ENCODE measurements around the gene PLSCR2.
A peak's percentile ranks its signal among the peaks of the same experiment; 100 is the strongest.

PLSCR2 gene

GRCh38 chr3:146395164-146395563 lies 74.2 kb downstream of the PLSCR2 start:
- H3K4me2 ChIP-seq (ENCODE audit: low read length): no peak overlapping the region
- TF ChIP-seq EZH2phosphoT487 (IDR thresholded peaks at IDR 0.05; ENCODE audit: low read depth): no peak
- no peak for TF ChIP-seq CTCF (IDR thresholded peaks at IDR 0.05; ENCODE audit: low read depth, low read length)
- H3K79me2 ChIP-seq (ENCODE audit: low read length): no peaks in the 10 kb centered on the region
- no peak overlapping the region for H3K27ac ChIP-seq (ENCODE audit: low read length)
- peaks cover 8% of the 10 kb centered on the region for H3K4me1 ChIP-seq (ENCODE audit: low read length)
- no peak overlapping the region for H3K4me3 ChIP-seq (ENCODE audit: low read length)
- H3K36me3 ChIP-seq (replicated peaks; ENCODE audit: low read depth, low read length): no peaks in the 10 kb centered on the region
- H2AFZ ChIP-seq (ENCODE audit: low read depth, low read length): no peak overlapping the region
- no peaks in the 10 kb centered on the region for H4K20me1 ChIP-seq (ENCODE audit: insufficient read depth, low read length)
- H3K9ac ChIP-seq (ENCODE audit: low read length): no peak overlapping the region
- H3K27me3 ChIP-seq (ENCODE audit: low read depth, low read length): no peaks in the 10 kb centered on the region
- no peaks in the 10 kb centered on the region for H3K9me3 ChIP-seq (ENCODE audit: insufficient read depth, low read length)

- Histone ChIP-seq H3K4me2 (ENCODE audit: low read length) (no peak overlapping the region), H2AFZ (ENCODE audit: low read depth, low read length) (no peak overlapping the region), H3K4me3 (ENCODE audit: low read length) (no peak overlapping the region), H3K9me3 (ENCODE audit: insufficient read depth, low read length) (no peaks in the 10 kb centered on the region), H3K27me3 (ENCODE audit: low read depth, low read length) (no peaks in the 10 kb centered on the region), H3K4me1 (ENCODE audit: low read length) (peaks cover 28% of the 10 kb centered on the region), H3K79me2 (ENCODE audit: low read length) (no peaks in the 10 kb centered on the region), H4K20me1 (ENCODE audit: insufficient read depth, low read length) (no peaks in the 10 kb centered on the region), H3K36me3 (replicated peaks; ENCODE audit: low read depth, low read length) (no peaks in the 10 kb centered on the region), H3K27ac (ENCODE audit: low read length) (no peak overlapping the region), H3K9ac (ENCODE audit: low read length) (no peak overlapping the region)
- no peak for TF ChIP-seq EZH2phosphoT487 (IDR thresholded peaks at IDR 0.05; ENCODE audit: low read depth)
- no peak for TF ChIP-seq CTCF (IDR thresholded peaks at IDR 0.05; ENCODE audit: low read depth, low read length)
Observed at GRCh38 chr3:146390957-146391356, 78.4 kb downstream of the PLSCR2 start.

GRCh38 chr3:146390006-146390772 lies 79.2 kb downstream of the PLSCR2 start:
- no peak overlapping the region for H3K27ac ChIP-seq (ENCODE audit: low read length)
- no peak overlapping the region for H3K4me2 ChIP-seq (ENCODE audit: low read length)
- H3K79me2 ChIP-seq (ENCODE audit: low read length): no peaks in the 10 kb centered on the region
- H3K4me3 ChIP-seq (ENCODE audit: low read length): no peak overlapping the region
- H3K9me3 ChIP-seq (ENCODE audit: insufficient read depth, low read length): no peaks in the 10 kb centered on the region
- no peaks in the 10 kb centered on the region for H4K20me1 ChIP-seq (ENCODE audit: insufficient read depth, low read length)
- TF ChIP-seq EZH2phosphoT487 (IDR thresholded peaks at IDR 0.05; ENCODE audit: low read depth) (no peak), CTCF (IDR thresholded peaks at IDR 0.05; ENCODE audit: low read depth, low read length) (no peak)
- peaks cover 32% of the 10 kb centered on the region for H3K4me1 ChIP-seq (ENCODE audit: low read length)
- no peaks in the 10 kb centered on the region for H3K27me3 ChIP-seq (ENCODE audit: low read depth, low read length)
- H3K9ac ChIP-seq (ENCODE audit: low read length): no peak overlapping the region
- no peak overlapping the region for H2AFZ ChIP-seq (ENCODE audit: low read depth, low read length)
- H3K36me3 ChIP-seq (replicated peaks; ENCODE audit: low read depth, low read length): no peaks in the 10 kb centered on the region

- no peaks in the 10 kb centered on the region for H3K79me2 ChIP-seq (ENCODE audit: low read length)
- H4K20me1 ChIP-seq (ENCODE audit: insufficient read depth, low read length): no peaks in the 10 kb centered on the region
- peaks cover 32% of the 10 kb centered on the region for H3K4me1 ChIP-seq (ENCODE audit: low read length)
- H3K36me3 ChIP-seq (replicated peaks; ENCODE audit: low read depth, low read length): no peaks in the 10 kb centered on the region
- no peak overlapping the region for H3K9ac ChIP-seq (ENCODE audit: low read length)
- TF ChIP-seq CTCF (IDR thresholded peaks at IDR 0.05; ENCODE audit: low read depth, low read length): no peak
- no peak for TF ChIP-seq EZH2phosphoT487 (IDR thresholded peaks at IDR 0.05; ENCODE audit: low read depth)
- no peak overlapping the region for H2AFZ ChIP-seq (ENCODE audit: low read depth, low read length)
- no peak overlapping the region for H3K27ac ChIP-seq (ENCODE audit: low read length)
- peak overlapping the region; percentile 38 for H3K4me2 ChIP-seq (ENCODE audit: low read length)
- H3K27me3 ChIP-seq (ENCODE audit: low read depth, low read length): no peaks in the 10 kb centered on the region
- no peaks in the 10 kb centered on the region for H3K9me3 ChIP-seq (ENCODE audit: insufficient read depth, low read length)
- H3K4me3 ChIP-seq (ENCODE audit: low read length): peak overlapping the region; percentile 7; the same call in 1 of the 2 replicates
Observed at GRCh38 chr3:146387566-146387965, 81.8 kb downstream of the PLSCR2 start.
